Endothelial cell (in vitro differentiated cells): ENCODE results near the gene LRRC18. TPM values are rescaled to one million over a fixed set of nuclear protein-coding genes. Genes with fewer than 3 reads are reported as not detected.

Experiments
- DNase-seq: peaks from one replicate; pipeline ENCODE4 v3.0.0; 2021; ENCODE audit warnings: low spot score
- H3K27ac Mint-ChIP-seq: one replicate; pipeline ENCODE4 v1.8.0; 2021; ENCODE audit warnings: mixed read lengths, inconsistent platforms; ENCODE audit not compliant: unreplicated experiment
- H3K27me3 Mint-ChIP-seq: one replicate; pipeline ENCODE4 v1.8.0; 2021; ENCODE audit warnings: mild to moderate bottlenecking, moderate library complexity, mixed read lengths, inconsistent platforms; ENCODE audit not compliant: unreplicated experiment
- H3K36me3 Mint-ChIP-seq: one replicate; pipeline ENCODE4 v1.8.0; 2021; ENCODE audit warnings: mild to moderate bottlenecking, low read depth, mixed read lengths, inconsistent platforms; ENCODE audit not compliant: unreplicated experiment
- H3K4me1 Mint-ChIP-seq: one replicate; pipeline ENCODE4 v1.8.0; 2021; ENCODE audit warnings: mild to moderate bottlenecking, mixed read lengths, inconsistent platforms; ENCODE audit not compliant: unreplicated experiment
- H3K4me3 Mint-ChIP-seq: one replicate; pipeline ENCODE4 v1.8.0; 2021; ENCODE audit warnings: mild to moderate bottlenecking, mixed read lengths, inconsistent platforms; ENCODE audit not compliant: unreplicated experiment
- H3K9me3 Mint-ChIP-seq: one replicate; pipeline ENCODE4 v1.8.0; 2021; ENCODE audit warnings: mixed read lengths, inconsistent platforms; ENCODE audit not compliant: unreplicated experiment
- total RNA-seq: library from RNA; stranded (reverse); fragmentation: NEBNext Ultra II Directional; extraction: Animal tissue kit (Norgen Biotek cat#: 25700); gene quantifications from one replicate; pipeline ENCODE4 v1.2.1, GENCODE V29; 2021; ENCODE audit not compliant: unreplicated experiment
- TF ChIP-seq, protein P1 (sequence below): fragments of 200-600 bp; sonication (generic); IDR thresholded peaks from one replicate; pipeline ENCODE4 v1.5.0; 2021; ENCODE audit warnings: antibody characterized with exemption; ENCODE audit not compliant: unreplicated experiment

Gene LRRC18
- total RNA-seq, 1 donor from 2014 or later: not detected

DNA sequence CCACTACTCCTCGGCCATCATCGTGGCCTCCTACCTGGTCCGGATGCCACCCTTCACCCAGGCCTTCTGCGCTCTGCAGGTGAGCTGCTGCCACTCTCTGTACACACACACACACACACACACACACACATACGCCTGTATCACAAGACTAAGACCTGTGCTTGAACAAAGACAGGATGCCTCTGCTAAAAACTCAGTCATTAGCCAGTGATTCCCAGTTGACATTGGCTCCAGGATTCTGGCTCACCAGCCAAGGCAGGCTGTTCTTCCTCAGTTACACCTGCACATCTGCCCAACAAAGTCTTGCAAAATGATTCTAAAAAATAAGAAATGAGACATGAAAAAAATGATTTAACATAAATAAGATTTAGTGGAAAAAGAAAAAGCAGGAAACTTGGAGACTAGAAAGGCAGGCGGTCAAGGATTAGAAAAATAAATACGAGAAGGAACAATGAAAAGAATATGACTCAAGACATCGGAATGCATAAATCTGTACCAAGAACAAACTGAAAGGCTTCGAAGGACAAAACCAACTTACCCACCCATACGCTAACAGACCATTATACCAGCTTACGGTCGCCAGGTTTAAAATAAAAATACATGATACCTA, 7.4 kb upstream of the LRRC18 start:
- DNase-seq: no peak
- TF ChIP-seq, protein P1, sequence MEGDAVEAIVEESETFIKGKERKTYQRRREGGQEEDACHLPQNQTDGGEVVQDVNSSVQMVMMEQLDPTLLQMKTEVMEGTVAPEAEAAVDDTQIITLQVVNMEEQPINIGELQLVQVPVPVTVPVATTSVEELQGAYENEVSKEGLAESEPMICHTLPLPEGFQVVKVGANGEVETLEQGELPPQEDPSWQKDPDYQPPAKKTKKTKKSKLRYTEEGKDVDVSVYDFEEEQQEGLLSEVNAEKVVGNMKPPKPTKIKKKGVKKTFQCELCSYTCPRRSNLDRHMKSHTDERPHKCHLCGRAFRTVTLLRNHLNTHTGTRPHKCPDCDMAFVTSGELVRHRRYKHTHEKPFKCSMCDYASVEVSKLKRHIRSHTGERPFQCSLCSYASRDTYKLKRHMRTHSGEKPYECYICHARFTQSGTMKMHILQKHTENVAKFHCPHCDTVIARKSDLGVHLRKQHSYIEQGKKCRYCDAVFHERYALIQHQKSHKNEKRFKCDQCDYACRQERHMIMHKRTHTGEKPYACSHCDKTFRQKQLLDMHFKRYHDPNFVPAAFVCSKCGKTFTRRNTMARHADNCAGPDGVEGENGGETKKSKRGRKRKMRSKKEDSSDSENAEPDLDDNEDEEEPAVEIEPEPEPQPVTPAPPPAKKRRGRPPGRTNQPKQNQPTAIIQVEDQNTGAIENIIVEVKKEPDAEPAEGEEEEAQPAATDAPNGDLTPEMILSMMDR: no peak
- Mint-ChIP-seq H3K4me1 (no peaks in the 10 kb centered on the region), H3K4me3 (no peak overlapping the region), H3K36me3 (no peaks in the 10 kb centered on the region), H3K9me3 (no peaks in the 10 kb centered on the region), H3K27ac (no peak overlapping the region), H3K27me3 (no peaks in the 10 kb centered on the region)

DNA sequence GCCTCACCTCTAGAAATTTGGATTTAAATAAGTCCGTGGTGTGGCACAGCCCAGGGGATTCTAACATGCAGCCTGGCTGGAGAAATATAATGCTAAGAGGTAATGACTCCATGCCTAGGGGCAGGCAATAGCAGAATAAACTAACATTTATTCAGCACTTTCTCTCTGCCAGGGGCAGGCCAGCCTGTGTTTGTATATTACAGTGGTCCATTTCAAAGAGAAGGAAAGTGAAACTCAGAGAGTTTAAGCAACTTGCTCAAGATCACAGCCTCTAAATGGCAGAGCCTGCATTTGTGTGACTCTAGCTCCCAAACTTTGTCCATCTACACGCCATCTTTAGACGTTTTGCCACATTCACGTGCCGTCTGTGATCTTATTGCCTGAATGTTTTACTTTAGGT, 6.7 kb upstream of the LRRC18 start:
- no peak overlapping the region for H3K27ac Mint-ChIP-seq
- H3K4me1 Mint-ChIP-seq: no peaks in the 10 kb centered on the region
- no peaks in the 10 kb centered on the region for H3K27me3 Mint-ChIP-seq
- H3K9me3 Mint-ChIP-seq: no peaks in the 10 kb centered on the region
- no peak for DNase-seq
- TF ChIP-seq, protein P1: no peak
- H3K4me3 Mint-ChIP-seq: no peak overlapping the region
- no peaks in the 10 kb centered on the region for H3K36me3 Mint-ChIP-seq

DNA sequence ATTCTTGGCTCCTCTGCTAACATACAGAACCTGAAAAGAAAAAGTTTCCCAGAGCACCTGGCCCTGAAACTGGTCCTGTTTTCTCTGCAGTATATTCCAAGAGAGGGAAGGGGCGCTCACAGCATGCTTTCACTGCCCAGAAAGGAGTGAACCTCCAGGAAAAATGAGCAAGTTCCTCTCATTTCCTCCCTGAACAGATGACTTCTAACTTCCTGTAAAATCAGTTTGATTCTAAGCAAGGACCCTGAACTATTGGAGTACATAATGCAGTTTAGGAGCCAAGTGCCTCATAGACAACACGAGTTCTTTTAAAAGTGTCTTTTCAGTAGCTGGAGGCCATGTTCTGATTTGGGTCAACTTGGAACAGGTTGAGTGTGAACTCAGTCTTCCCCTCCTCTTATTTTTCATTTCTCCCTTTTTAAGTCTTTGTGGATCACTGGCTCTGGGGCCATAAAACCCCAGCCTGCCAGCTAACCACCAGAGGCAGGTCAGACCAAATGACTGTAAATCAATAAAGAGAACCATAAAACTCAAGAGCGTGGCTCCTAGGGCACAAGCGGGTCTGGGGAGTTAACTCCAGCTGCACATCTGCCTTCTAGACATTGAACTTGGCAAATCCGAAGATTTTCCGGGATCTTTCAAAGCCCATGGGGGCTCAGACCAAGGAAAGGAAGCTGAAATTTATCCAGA, 5.9 kb upstream of the LRRC18 start:
- no peaks in the 10 kb centered on the region for H3K4me1 Mint-ChIP-seq
- no peak overlapping the region for H3K27ac Mint-ChIP-seq
- no peaks in the 10 kb centered on the region for H3K27me3 Mint-ChIP-seq
- H3K36me3 Mint-ChIP-seq: no peaks in the 10 kb centered on the region
- no peak for DNase-seq
- TF ChIP-seq, protein P1: no peak
- H3K9me3 Mint-ChIP-seq: no peaks in the 10 kb centered on the region
- H3K4me3 Mint-ChIP-seq: no peak overlapping the region

DNA sequence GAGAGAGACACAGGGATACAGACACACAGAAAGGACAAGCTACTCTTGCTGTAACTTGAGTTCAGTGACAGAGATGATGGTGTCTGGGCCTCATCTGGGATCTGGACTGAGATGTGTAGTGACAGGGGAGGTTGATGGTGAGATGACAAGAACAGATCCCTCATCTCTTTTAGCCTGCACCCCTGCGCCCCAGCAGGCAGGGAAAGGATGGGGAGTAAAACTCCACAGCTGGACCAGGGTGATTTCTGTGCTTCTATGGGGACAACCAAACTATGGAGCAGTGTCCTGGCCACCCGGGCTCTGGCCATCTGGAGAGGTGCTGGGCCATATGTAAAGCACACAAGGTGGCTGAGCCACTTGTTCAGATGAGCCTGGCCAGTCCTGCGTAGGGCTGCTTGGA, 4.5 kb upstream of the LRRC18 start:
- H3K4me1 Mint-ChIP-seq: no peaks in the 10 kb centered on the region
- H3K36me3 Mint-ChIP-seq: no peaks in the 10 kb centered on the region
- no peaks in the 10 kb centered on the region for H3K27me3 Mint-ChIP-seq
- DNase-seq: no peak
- no peaks in the 10 kb centered on the region for H3K9me3 Mint-ChIP-seq
- TF ChIP-seq, protein P1: no peak
- no peak overlapping the region for H3K4me3 Mint-ChIP-seq
- no peak overlapping the region for H3K27ac Mint-ChIP-seq

DNA sequence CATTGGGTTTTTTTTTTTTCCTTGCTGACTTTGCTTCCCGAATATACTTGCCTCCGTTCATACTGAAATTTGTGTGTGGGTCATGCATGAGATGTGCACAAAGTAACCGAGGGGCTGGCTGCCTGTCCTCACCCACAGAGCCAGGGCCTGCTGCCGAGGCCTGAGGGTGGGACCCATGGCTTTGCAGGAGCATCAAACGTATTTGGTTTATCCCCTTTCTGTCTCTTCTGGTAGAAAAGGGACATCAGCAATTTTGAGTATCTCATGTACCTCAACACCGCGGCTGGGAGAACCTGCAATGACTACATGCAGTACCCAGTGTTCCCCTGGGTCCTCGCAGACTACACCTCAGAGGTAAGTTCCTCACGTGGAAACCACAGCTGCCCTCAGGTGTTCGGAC, 3.5 kb upstream of the LRRC18 start:
- H3K27ac Mint-ChIP-seq: no peak overlapping the region
- H3K9me3 Mint-ChIP-seq: no peaks in the 10 kb centered on the region
- H3K27me3 Mint-ChIP-seq: no peaks in the 10 kb centered on the region
- TF ChIP-seq, protein P1: no peak
- DNase-seq: no peak
- no peak overlapping the region for H3K4me3 Mint-ChIP-seq
- H3K4me1 Mint-ChIP-seq: no peaks in the 10 kb centered on the region
- no peaks in the 10 kb centered on the region for H3K36me3 Mint-ChIP-seq
